GM18868 (cell line): ENCODE results near the gene CDH13.

ENCODE experiments used
- ATAC-seq: cut with Tn5 transposase; IDR thresholded peaks from one replicate; pipeline ENCODE4 v1.9.1; 2021; ENCODE audit warnings: mild to moderate bottlenecking, moderate library complexity; ENCODE audit not compliant: unreplicated experiment

CDH13 gene

DNA sequence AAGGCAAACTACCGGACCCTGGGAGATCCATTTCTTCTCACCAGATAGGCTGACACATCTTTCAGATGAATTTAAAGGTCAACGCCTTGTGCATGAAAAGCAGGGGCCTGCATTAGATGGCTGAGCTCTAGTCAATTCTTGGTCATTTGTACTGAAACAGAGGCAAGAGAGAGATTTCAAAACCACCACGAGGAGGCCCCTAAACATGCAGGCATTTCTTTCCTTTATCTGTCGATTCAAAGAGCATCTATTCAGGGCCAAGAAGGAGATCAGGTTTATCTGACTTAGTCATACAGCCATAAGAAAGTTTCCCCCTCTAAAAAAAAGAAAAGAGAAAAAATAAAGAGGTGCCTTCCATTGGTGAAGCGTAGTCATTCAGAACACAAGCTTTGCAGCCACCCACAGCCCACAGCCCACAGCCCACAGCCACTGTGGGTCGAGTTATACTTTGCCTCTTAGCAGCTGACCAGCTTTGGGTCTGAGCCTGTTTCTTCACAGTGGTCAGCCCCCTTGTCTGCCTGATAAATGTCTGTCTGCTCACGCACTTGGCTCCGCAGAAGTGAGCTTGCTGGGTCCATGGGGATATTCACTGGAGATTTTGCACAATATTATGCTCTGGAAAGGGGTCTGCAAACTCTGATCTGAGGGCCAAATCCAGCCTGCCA, 207.5 kb downstream of the CDH13 start:
- ATAC-seq: no peak

GRCh38 chr16:82835487-82836155, 208.9 kb downstream of the CDH13 start:
- no peak for ATAC-seq

- ATAC-seq: no peak
These were observed 214.3 kb downstream of the CDH13 start for GRCh38 chr16:82841108-82841507.

DNA sequence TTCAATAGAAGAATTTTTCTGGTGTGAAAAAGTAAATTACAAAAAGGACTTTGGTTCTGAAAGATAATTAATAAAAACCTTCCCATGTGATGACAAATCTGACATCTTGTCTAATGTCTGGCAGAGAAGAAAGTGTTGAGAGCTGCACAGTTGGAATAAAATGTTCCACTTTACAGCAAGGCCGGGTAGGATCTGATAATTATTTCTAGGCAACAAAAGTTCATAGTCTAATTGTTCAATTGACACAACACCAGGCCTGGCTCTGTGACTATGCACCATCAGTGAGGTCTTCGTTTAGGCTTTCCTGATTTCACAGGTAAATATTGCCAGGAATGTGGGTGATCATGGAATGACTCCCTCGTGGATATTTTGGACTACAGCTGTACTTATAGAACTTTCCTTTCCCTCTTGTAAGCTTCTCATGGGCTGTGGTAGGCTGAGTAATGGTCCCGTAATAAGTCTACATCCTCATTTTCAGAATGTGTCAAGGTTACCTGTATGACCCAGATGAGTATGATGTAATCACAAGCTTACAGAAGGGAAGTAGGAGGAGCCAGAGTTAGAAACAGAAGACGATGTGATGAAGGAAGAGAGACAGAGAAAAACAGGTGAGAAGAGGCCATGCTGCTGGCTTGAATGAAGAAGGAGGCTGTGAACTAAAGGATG, 217.0 kb downstream of the CDH13 start:
- ATAC-seq: no peak

GRCh38 chr16:82845116-82845515, 218.3 kb downstream of the CDH13 start:
- no peak for ATAC-seq

DNA sequence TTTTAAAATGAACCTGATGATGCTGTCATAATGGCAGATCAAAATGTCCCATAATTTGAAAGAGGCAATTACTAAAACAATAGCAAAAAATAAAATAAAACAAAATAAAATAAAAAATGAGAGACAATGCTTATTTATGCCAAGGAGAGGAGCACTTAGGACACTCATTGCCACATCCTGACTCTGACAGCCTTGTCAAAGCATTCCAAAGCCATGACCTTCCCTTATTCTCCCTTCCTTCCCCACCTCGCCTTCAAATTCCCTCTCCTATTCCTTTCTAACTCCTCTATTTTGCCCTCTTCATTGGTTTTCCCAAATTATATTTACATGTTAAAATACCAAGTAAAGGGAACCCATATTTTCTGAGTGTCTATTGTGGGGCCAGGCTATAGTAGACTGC, 220.0 kb downstream of the CDH13 start:
- no peak for ATAC-seq

GRCh38 chr16:82848013-82848412, 221.2 kb downstream of the CDH13 start:
- ATAC-seq: no peak

DNA sequence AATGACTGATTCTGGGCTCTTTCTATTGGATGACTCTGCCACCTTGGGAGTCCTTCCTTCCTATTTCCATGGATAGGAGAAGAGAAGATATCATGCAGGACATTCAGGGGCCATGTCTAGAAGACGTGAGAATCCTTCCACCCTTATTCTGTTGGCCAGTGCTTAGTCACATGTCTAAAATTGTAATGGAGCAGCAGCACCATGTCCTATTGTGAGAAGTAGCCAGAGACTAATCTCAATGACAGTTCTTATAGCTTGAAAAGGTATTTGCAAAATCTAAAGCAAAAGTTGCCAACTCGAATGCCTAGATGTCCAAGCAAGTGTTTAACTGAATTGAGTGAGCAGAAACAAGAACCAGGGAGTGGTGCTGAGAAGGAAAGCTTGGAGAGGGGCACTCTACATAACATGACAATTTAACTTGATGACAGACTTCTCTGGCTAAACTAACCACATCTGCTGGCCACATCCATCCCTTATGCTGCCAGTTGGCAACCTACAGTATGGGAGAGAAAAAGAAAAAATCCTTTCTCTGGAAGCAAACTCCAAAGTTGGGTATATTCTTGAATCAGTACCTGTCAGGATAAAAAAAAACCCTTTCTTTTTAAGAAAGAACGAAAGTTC, 225.7 kb downstream of the CDH13 start:
- ATAC-seq: no peak

- no peak for ATAC-seq
These were observed 228.7 kb downstream of the CDH13 start for GRCh38 chr16:82855471-82855870.

DNA sequence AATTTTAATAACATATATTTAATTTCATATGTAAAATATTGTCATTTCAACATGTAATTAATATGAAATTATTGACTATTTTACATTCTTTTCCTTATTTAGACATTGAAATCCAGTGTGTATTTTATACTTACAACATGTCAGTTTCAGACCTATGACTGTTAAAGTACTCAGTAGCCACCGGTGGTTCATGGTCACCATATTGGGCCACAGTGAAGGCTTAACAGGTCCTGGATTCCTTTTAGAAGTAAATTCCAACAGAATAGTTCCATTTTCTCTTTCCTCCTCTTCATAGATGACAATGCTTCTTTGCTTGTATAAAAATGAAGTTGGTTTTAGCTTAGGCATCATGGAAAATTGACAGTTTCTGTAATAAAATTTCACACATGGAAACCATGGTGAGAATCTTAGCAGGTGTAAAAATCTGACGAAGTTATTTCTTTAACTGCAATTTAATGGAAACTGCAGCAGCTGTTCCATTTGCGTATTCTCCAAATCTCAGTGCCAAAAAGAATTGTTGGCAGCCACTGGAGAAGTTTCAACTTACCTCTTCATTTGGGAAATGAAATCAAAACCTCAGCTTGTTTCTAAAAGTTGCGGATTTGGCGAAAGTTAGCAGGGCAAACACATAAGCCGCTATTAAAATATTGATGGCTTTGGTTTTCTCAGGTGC, 231.1 kb downstream of the CDH13 start:
- ATAC-seq: no peak

DNA sequence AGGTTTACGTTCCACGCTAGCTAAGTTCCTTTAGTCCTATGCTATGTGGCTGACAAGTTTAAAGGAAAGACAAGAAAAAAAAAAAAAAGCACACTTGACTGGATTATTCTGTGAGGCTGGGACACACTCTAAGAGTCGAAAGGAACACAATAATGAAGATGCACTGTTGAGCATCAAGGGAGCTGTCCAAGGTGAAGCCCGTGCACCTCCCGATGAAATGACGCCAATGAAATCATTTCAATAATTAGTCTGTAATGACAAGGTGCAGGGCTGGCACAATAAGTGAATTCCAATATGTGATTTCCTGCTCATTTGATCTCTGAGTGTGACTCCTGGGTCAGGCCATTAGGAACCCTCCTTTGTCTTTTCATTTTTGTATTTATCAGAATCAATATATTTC, 232.9 kb downstream of the CDH13 start:
- ATAC-seq: no peak

- no peak for ATAC-seq
These were observed 233.3 kb downstream of the CDH13 start for GRCh38 chr16:82860071-82860470.

- no peak for ATAC-seq
These were observed 235.3 kb downstream of the CDH13 start for GRCh38 chr16:82862057-82862456.

GRCh38 chr16:82864332-82865040, 237.7 kb downstream of the CDH13 start:
- ATAC-seq: no peak

GRCh38 chr16:82865412-82865811, 238.6 kb downstream of the CDH13 start:
- ATAC-seq: no peak

DNA sequence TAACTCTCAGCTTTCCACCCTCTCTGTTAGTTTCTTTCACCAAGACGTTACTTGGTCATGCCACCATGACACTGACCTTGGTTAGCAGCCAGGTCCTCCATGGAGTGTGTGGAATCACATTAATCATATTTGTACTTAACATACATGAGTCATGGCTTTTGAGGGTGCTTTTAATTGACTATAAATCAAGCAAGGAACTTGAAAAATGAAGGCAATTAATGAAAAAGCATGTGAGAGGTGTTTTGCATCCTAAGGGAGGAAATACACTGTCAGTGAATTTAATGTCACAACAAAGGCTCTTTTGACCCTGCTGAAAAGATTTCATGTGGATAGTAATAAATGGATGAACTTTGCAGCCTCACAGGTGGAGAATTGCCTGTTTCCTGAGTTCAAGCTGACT, 240.7 kb downstream of the CDH13 start:
- ATAC-seq: no peak

GRCh38 chr16:82874271-82874670, 247.5 kb downstream of the CDH13 start:
- ATAC-seq: no peak

- no peak for ATAC-seq
These were observed 247.9 kb downstream of the CDH13 start for GRCh38 chr16:82874672-82875071.

DNA sequence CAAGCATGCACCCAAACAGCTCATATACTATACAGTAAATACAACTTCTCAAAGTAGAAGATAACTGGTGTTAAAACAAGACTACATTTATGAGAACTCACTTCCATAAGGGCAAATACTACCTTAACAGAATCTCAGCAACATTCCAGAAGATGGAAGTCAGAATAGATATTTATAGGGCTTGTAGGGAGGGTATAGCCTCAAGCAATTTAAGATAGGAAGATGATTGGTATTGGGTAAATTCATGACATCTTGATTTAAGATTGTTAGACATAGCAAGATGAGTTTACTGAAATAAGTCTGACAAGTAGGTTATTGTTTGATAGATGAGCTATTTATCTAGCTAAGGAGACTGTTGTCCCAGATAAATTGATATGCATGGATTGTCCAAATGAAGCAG, 250.2 kb downstream of the CDH13 start:
- ATAC-seq: no peak

GRCh38 chr16:82878466-82878865, 251.7 kb downstream of the CDH13 start:
- ATAC-seq: no peak

GRCh38 chr16:82880346-82880745, 253.6 kb downstream of the CDH13 start:
- ATAC-seq: no peak
